Neural cell (in vitro differentiated cells): ENCODE results near the gene DCXR. TPM values are rescaled to one million over a fixed set of nuclear protein-coding genes. Genes with fewer than 3 reads are reported as not detected.

Experiments
- H2AFZ ChIP-seq: fragments of 200-600, 300-800 bp; sonication (generic), shearing (Covaris generic); 2 replicates; pipeline ENCODE4 v1.6.0; 2014; ENCODE audit warnings: low read depth, mild to moderate bottlenecking, antibody characterized with exemption, low read length, moderate library complexity
- H3F3A ChIP-seq: fragments of 200-600 bp; shearing (Covaris generic); 2 replicates; pipeline ENCODE4 v1.6.1; 2016; ENCODE audit warnings: mild to moderate bottlenecking, moderate library complexity, mixed read lengths, antibody characterized with exemption, low read length; ENCODE audit not compliant: insufficient read depth, poor library complexity, severe bottlenecking
- H3K27ac ChIP-seq: fragments of 200-600, 300-800 bp; sonication (generic), shearing (Covaris generic); 2 replicates; pipeline ENCODE4 v1.5.1; 2014; ENCODE audit warnings: mild to moderate bottlenecking, low read length, moderate library complexity
- H3K27me3 ChIP-seq: fragments of 300-800, 200-600 bp; sonication (generic), shearing (Covaris generic); 2 replicates; pipeline ENCODE4 v1.6.0; 2014; ENCODE audit warnings: mild to moderate bottlenecking, low read depth, low read length, moderate library complexity; ENCODE audit not compliant: insufficient read depth
- H3K36me3 ChIP-seq: fragments of 300-800, 200-600 bp; sonication (generic), shearing (Covaris generic); 2 replicates; pipeline ENCODE4 v1.5.1; 2014; ENCODE audit warnings: mild to moderate bottlenecking, antibody characterized with exemption, low read length, moderate library complexity; ENCODE audit not compliant: insufficient read depth
- H3K4me2 ChIP-seq: fragments of 300-800, 200-600 bp; sonication (generic), shearing (Covaris generic); 2 replicates; pipeline ENCODE4 v1.6.0; 2014; ENCODE audit warnings: mild to moderate bottlenecking, low read length
- H3K4me3 ChIP-seq: fragments of 300-800, 200-600 bp; sonication (generic), shearing (Covaris generic); 2 replicates; pipeline ENCODE4 v1.5.1; 2014; ENCODE audit warnings: mild to moderate bottlenecking, low read length, moderate library complexity
- H3K79me2 ChIP-seq: fragments of 200-600 bp; shearing (Covaris generic); replicated peaks from 2 replicates; pipeline ENCODE4 v1.6.0; 2014; ENCODE audit warnings: mild to moderate bottlenecking, low read length, moderate library complexity; ENCODE audit not compliant: insufficient read depth
- H3K9ac ChIP-seq: fragments of 300-800, 200-600 bp; sonication (generic), shearing (Covaris generic); 2 replicates; pipeline ENCODE4 v1.6.1; 2016; ENCODE audit warnings: mild to moderate bottlenecking, low read length, mixed read lengths
- H3K9me2 ChIP-seq: fragments of 200-600 bp; shearing (Covaris generic); 2 replicates; pipeline ENCODE4 v1.6.1; 2016; ENCODE audit warnings: mild to moderate bottlenecking, low read length, mixed read lengths; ENCODE audit not compliant: insufficient read depth
- H3K9me3 ChIP-seq: fragments of 200-600, 300-800 bp; sonication (generic), shearing (Covaris generic); 2 replicates; pipeline ENCODE4 v1.6.1; 2016; ENCODE audit warnings: mild to moderate bottlenecking, mixed run types, low read length, moderate library complexity, mixed read lengths
- H4K20me1 ChIP-seq: fragments of 200-600 bp; shearing (Covaris generic); 2 replicates; pipeline ENCODE4 v1.6.1; 2016; ENCODE audit warnings: mild to moderate bottlenecking, mixed run types; ENCODE audit not compliant: insufficient read depth
- EP300 ChIP-seq: fragments of 450-650 bp; conservative IDR thresholded peaks from 2 replicates; pipeline ENCODE4 v1.6.1; 2014; ENCODE audit warnings: antibody characterized with exemption, mild to moderate bottlenecking, moderate library complexity; ENCODE audit not compliant: poor library complexity, severe bottlenecking
- EZH2 ChIP-seq: fragments of 200-600, 300-800 bp; shearing (Covaris generic), sonication (generic); IDR thresholded peaks from 2 replicates; pipeline ENCODE4 v1.6.1; 2014; ENCODE audit warnings: antibody characterized with exemption, low read length, borderline replicate concordance, mild to moderate bottlenecking; ENCODE audit not compliant: insufficient read depth, poor library complexity, severe bottlenecking
- MXI1 ChIP-seq: fragments of 450-650 bp; conservative IDR thresholded peaks from 2 replicates; pipeline ENCODE4 v1.6.1; 2014; ENCODE audit warnings: antibody characterized with exemption, mild to moderate bottlenecking; ENCODE audit not compliant: poor library complexity, severe bottlenecking
- POLR2AphosphoS5 ChIP-seq: IDR thresholded peaks from 2 replicates; pipeline ENCODE4 v1.6.1; 2012
- RAD21 ChIP-seq: fragments of 450-650 bp; conservative IDR thresholded peaks from 2 replicates; pipeline ENCODE4 v1.6.1; 2014; ENCODE audit warnings: antibody characterized with exemption, mild to moderate bottlenecking, moderate library complexity
- SMC3 ChIP-seq: fragments of 450-650 bp; conservative IDR thresholded peaks from 2 replicates; pipeline ENCODE4 v1.6.1; 2014; ENCODE audit warnings: antibody characterized with exemption, mild to moderate bottlenecking, moderate library complexity; ENCODE audit not compliant: poor library complexity
- TAF1 ChIP-seq: IDR thresholded peaks from 2 replicates; pipeline ENCODE4 v1.6.1; 2012; ENCODE audit warnings: low read depth
- polyA plus RNA-seq: library from polyadenylated mRNA; depleted of rRNA; stranded (reverse); fragments of >200 nt; gene quantifications from 2 replicates; pipeline ENCODE4 v1.2.3, GENCODE V29; 2014
- TF ChIP-seq, protein P1 (sequence below): IDR thresholded peaks from 2 replicates; pipeline ENCODE4 v1.6.1; 2012; ENCODE audit warnings: borderline replicate concordance
- TF ChIP-seq, protein P2 (sequence below): fragments of 450-650 bp; IDR thresholded peaks from 2 replicates; pipeline ENCODE4 v1.5.1; 2014; ENCODE audit warnings: antibody characterized with exemption, mild to moderate bottlenecking, moderate library complexity; ENCODE audit not compliant: poor library complexity, severe bottlenecking

DCXR gene
- polyA plus RNA-seq, 1 donor from 2014 or later: 129 TPM

DNA sequence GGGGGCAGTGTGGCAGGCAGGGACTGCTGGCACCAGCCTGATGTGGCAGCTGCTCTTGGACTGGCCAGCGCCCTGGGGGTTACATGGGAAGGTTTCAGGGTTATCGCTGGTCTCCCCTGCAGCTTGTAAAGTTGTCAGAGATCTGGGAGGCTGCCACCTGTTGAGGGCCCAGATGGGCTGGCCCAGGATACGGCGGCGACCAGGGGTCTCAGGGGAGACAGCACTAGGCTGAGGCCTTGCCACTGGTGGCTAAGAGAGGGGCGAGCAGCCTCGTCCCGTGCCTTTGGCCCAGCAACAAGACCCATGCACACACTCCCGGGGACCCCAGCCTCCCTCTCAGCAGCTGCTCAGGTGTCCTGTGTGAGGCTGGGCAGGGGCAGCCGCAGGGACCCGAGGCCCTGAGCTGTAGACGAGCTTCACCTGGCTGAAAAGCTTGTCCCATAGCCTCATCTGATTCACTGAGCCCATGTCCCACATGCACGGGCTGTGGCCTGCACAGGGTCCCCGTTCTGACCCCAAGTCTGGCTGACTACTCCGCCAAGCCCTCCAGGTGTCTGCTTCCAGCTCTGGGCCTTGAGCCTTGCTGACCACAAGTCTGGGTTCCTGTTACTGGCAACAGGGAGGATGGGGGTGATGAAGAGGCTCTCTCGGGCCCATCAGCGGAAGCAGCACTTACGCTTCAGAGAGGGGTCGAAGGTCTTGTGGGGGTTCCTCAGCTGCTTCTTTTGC is 21.9 kb upstream of the DCXR start:
- Histone ChIP-seq H3K27me3 (no peaks in the 10 kb centered on the region), H3K79me2 (no peaks in the 10 kb centered on the region), H4K20me1 (no peaks in the 10 kb centered on the region), H2AFZ (no peak overlapping the region), H3K9ac (no peak overlapping the region), H3K9me2 (no peaks in the 10 kb centered on the region), H3K4me2 (no peak overlapping the region), H3K36me3 (no peaks in the 10 kb centered on the region), H3K4me3 (no peak overlapping the region), H3K27ac (no peak overlapping the region), H3K9me3 (no peaks in the 10 kb centered on the region), H3F3A (no peaks in the 10 kb centered on the region)
- no peak for TF ChIP-seq EZH2
- no peak for TF ChIP-seq TAF1

DNA sequence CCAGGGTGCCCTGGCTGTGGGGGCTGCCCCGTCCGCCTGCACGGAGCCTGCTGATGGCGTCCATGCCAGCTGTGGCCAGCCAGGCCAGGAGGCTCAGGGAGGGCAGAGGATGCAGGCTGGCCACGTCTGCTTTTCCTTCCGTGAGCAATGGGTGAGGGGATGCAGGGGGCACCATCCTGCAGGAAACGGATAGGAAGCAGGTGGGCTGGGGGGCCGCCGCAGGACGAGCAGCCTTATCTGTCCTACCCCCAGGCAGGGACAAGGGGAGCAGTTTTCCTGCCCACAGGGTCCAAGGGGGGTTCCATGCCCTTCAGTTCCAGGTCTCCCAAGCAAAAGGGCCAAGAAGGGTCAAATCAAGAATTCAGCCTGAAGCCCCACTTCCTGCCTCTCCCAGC is 21.4 kb upstream of the DCXR start:
- TF ChIP-seq MXI1 (no peak), EP300 (no peak), EZH2 (no peak), TAF1 (no peak), POLR2AphosphoS5 (no peak), RAD21 (no peak), SMC3 (no peak)
- TF ChIP-seq, protein P1, sequence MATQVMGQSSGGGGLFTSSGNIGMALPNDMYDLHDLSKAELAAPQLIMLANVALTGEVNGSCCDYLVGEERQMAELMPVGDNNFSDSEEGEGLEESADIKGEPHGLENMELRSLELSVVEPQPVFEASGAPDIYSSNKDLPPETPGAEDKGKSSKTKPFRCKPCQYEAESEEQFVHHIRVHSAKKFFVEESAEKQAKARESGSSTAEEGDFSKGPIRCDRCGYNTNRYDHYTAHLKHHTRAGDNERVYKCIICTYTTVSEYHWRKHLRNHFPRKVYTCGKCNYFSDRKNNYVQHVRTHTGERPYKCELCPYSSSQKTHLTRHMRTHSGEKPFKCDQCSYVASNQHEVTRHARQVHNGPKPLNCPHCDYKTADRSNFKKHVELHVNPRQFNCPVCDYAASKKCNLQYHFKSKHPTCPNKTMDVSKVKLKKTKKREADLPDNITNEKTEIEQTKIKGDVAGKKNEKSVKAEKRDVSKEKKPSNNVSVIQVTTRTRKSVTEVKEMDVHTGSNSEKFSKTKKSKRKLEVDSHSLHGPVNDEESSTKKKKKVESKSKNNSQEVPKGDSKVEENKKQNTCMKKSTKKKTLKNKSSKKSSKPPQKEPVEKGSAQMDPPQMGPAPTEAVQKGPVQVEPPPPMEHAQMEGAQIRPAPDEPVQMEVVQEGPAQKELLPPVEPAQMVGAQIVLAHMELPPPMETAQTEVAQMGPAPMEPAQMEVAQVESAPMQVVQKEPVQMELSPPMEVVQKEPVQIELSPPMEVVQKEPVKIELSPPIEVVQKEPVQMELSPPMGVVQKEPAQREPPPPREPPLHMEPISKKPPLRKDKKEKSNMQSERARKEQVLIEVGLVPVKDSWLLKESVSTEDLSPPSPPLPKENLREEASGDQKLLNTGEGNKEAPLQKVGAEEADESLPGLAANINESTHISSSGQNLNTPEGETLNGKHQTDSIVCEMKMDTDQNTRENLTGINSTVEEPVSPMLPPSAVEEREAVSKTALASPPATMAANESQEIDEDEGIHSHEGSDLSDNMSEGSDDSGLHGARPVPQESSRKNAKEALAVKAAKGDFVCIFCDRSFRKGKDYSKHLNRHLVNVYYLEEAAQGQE: no peak
- TF ChIP-seq, protein P2, sequence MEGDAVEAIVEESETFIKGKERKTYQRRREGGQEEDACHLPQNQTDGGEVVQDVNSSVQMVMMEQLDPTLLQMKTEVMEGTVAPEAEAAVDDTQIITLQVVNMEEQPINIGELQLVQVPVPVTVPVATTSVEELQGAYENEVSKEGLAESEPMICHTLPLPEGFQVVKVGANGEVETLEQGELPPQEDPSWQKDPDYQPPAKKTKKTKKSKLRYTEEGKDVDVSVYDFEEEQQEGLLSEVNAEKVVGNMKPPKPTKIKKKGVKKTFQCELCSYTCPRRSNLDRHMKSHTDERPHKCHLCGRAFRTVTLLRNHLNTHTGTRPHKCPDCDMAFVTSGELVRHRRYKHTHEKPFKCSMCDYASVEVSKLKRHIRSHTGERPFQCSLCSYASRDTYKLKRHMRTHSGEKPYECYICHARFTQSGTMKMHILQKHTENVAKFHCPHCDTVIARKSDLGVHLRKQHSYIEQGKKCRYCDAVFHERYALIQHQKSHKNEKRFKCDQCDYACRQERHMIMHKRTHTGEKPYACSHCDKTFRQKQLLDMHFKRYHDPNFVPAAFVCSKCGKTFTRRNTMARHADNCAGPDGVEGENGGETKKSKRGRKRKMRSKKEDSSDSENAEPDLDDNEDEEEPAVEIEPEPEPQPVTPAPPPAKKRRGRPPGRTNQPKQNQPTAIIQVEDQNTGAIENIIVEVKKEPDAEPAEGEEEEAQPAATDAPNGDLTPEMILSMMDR: no peak
- Histone ChIP-seq H2AFZ (no peak overlapping the region), H3K4me2 (no peak overlapping the region), H3K27ac (no peak overlapping the region), H3K9me2 (no peaks in the 10 kb centered on the region), H3K9ac (no peak overlapping the region), H3K4me3 (no peak overlapping the region), H3K79me2 (no peaks in the 10 kb centered on the region), H3F3A (no peaks in the 10 kb centered on the region), H4K20me1 (no peaks in the 10 kb centered on the region), H3K27me3 (no peaks in the 10 kb centered on the region), H3K36me3 (no peaks in the 10 kb centered on the region), H3K9me3 (no peaks in the 10 kb centered on the region)
